BLaER1 (cell line): ENCODE measurements around the gene FOXP1.
A peak's percentile ranks its signal among the peaks of the same experiment; 100 is the strongest.

Experiments
- H3K27ac ChIP-seq: shearing (Covaris generic); formaldehyde crosslinking; 2 replicates; pipeline ENCODE4 v1.8.1; 2022
- H3K27me3 ChIP-seq: shearing (Covaris generic); formaldehyde crosslinking; 2 replicates; pipeline ENCODE4 v1.8.1; 2022
- H3K36me3 ChIP-seq: shearing (Covaris generic); formaldehyde crosslinking; 2 replicates; pipeline ENCODE4 v1.8.1; 2022
- H3K4me1 ChIP-seq: shearing (Covaris generic); formaldehyde crosslinking; 2 replicates; pipeline ENCODE4 v1.8.1; 2022
- H3K4me2 ChIP-seq: shearing (Covaris generic); formaldehyde crosslinking; 2 replicates; pipeline ENCODE4 v1.8.1; 2022
- H3K4me3 ChIP-seq: shearing (Covaris generic); formaldehyde crosslinking; 2 replicates; pipeline ENCODE4 v1.8.1; 2022
- H3K9ac ChIP-seq: shearing (Covaris generic); formaldehyde crosslinking; 2 replicates; pipeline ENCODE4 v1.8.1; 2022
- H3K9me3 ChIP-seq: shearing (Covaris generic); formaldehyde crosslinking; 2 replicates; pipeline ENCODE4 v1.8.1; 2022
- H4K20me1 ChIP-seq: shearing (Covaris generic); formaldehyde crosslinking; 2 replicates; pipeline ENCODE4 v1.8.1; 2022
- Cebpa-rat ChIP-seq: shearing (Covaris generic); IDR thresholded peaks from 2 replicates; pipeline ENCODE4 v1.8.1; 2022

FOXP1 gene

DNA sequence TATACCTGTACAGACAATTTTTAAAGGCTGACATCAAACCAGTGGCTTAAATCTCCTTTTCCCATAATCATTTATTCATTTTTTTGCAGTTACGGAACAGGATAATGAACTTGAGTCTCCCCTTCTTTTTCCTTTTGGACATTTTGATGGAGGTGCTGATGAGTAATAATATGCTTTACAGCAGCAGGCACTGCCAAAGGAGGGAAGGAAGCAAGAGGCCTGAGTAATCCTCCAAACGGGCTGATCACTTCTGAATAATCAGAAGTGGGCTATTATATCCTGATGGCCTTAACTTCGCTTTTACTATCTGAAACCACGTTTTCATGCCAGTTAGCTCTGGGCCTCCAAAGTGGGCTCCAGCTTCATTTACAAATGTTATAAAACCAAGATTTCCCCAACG, 527.2 kb downstream of the FOXP1 start:
- Histone ChIP-seq H3K9ac (no peak overlapping the region), H3K36me3 (peaks cover 4% of the 10 kb centered on the region; the same call in 1 of the 2 replicates), H3K4me2 (no peak overlapping the region), H3K9me3 (no peaks in the 10 kb centered on the region), H3K4me1 (peaks cover 29% of the 10 kb centered on the region), H3K4me3 (no peak overlapping the region), H3K27ac (no peak overlapping the region), H3K27me3 (peaks cover 22% of the 10 kb centered on the region), H4K20me1 (peaks cover 100% of the 10 kb centered on the region)
- TF ChIP-seq Cebpa-rat = no peak

DNA sequence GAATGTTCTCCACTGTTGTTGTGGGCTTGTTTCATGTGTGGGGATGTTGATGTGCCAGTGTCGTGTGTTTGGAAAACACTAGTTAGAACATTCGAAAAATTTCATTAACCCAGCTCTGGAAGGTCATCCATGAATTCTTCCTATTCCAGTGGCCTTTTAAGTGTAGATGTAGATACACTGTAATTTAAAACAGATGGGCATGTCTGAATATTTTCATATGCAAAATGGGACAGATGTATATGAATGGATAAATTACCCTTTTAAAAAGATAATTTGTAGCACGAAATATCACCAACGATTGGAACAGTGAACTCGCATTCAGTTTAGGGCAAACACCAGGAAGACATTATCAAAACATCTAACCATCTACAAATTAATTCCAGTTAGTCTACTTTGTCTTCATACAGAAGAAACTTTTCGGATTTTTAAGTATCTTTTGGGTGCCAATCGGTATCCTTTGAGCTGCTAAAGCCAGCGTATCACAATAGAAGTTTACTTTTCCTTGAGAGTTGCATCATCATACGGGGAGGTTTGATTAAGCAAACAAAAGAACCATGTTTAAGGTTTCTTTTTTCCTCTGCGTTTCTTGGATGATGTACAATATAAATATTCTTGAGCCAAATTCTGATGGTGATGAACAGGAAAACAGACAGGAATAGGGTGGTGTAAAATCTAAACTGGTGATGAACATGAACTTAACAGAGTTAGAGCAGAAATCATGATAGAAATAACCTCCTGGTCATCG, 528.1 kb downstream of the FOXP1 start:
- TF ChIP-seq Cebpa-rat = no peak
- H3K4me1 ChIP-seq = peaks cover 38% of the 10 kb centered on the region
- H3K36me3 ChIP-seq = peaks cover 4% of the 10 kb centered on the region; the same call in 1 of the 2 replicates
- H3K27ac ChIP-seq = no peak overlapping the region
- H3K4me3 ChIP-seq = no peak overlapping the region
- H3K9me3 ChIP-seq = no peaks in the 10 kb centered on the region
- no peak overlapping the region for H3K9ac ChIP-seq
- H3K27me3 ChIP-seq = peaks cover 13% of the 10 kb centered on the region; the same call in 1 of the 2 replicates
- no peak overlapping the region for H3K4me2 ChIP-seq
- H4K20me1 ChIP-seq = peaks cover 98% of the 10 kb centered on the region

DNA sequence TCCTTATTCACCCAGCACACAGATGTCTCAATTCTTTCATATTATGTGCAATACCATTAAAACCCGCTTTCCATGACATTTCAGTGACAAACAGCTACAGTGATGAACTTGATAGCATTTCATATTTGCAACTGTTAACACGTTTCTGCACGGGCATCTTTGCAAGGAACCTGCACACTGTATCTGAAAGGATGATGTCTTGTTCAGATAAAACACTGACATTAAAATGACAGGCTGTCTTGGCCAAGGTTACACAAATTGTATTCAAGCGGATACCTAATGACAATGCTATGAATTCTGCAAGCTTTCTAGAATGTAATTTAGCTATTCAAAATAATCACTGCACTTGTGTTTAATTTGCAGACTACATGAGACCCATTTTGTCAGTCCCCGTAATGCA, 529.2 kb downstream of the FOXP1 start:
- Histone ChIP-seq H3K9me3 (no peaks in the 10 kb centered on the region), H3K4me3 (no peak overlapping the region), H3K27ac (no peak overlapping the region), H4K20me1 (peaks cover 87% of the 10 kb centered on the region), H3K4me2 (no peak overlapping the region), H3K9ac (no peak overlapping the region), H3K36me3 (peaks cover 6% of the 10 kb centered on the region; the same call in 1 of the 2 replicates), H3K27me3 (peaks cover 4% of the 10 kb centered on the region; the same call in 1 of the 2 replicates), H3K4me1 (peaks cover 49% of the 10 kb centered on the region)
- TF ChIP-seq Cebpa-rat = no peak

DNA sequence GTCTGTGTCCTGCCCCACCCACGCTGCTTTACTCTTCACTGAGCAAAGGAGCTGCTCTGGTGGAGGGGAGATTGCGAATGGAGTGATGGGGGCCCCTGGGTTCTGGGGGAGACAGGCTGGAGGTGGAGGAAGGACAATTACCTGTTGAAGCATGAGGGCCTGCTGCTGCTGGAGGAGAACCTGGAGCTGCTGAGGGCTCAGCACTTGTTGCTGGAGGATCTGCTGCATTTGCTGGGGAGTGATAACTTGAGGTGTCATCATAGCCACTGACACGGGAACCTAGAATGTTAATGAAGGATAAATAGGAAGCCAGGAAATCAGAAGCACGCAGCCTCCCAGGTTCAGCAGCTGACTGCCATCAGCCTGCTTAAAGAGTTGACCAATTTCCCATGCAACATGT, 530.0 kb downstream of the FOXP1 start:
- no peaks in the 10 kb centered on the region for H3K9me3 ChIP-seq
- H3K27ac ChIP-seq = no peak overlapping the region
- H3K36me3 ChIP-seq = peaks cover 12% of the 10 kb centered on the region; the same call in 1 of the 2 replicates
- no peak overlapping the region for H3K4me3 ChIP-seq
- H3K27me3 ChIP-seq = no peaks in the 10 kb centered on the region
- H3K4me2 ChIP-seq = peak overlapping the region; percentile 75
- no peak overlapping the region for H3K9ac ChIP-seq
- TF ChIP-seq Cebpa-rat = no peak
- peaks cover 58% of the 10 kb centered on the region for H3K4me1 ChIP-seq
- H4K20me1 ChIP-seq = peaks cover 79% of the 10 kb centered on the region

DNA sequence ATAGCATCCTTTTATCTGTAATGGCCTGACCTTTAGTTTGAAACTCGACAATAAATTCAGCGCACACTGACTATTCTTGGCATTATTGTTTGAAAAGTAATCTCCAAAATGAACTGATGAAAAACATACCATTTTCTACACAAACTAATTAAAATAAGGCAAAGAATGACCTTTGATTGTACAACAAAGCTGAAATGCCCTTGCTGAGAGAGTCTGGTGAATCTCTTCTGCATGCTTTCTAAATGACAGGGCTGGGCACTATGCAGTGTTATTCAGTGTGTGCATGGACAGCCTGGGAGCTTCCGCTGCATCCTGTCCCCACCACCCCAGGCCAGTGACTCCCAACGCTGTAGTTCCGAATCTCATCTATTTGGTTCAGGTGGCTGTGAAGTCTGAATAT, 530.8 kb downstream of the FOXP1 start:
- Histone ChIP-seq H3K27ac (no peak overlapping the region), H3K27me3 (no peaks in the 10 kb centered on the region), H4K20me1 (peaks cover 71% of the 10 kb centered on the region), H3K4me1 (peaks cover 58% of the 10 kb centered on the region), H3K36me3 (peaks cover 12% of the 10 kb centered on the region; the same call in 1 of the 2 replicates), H3K4me3 (no peak overlapping the region), H3K9ac (no peak overlapping the region), H3K9me3 (no peaks in the 10 kb centered on the region), H3K4me2 (peak overlapping the region; percentile 75)
- TF ChIP-seq Cebpa-rat = no peak

DNA sequence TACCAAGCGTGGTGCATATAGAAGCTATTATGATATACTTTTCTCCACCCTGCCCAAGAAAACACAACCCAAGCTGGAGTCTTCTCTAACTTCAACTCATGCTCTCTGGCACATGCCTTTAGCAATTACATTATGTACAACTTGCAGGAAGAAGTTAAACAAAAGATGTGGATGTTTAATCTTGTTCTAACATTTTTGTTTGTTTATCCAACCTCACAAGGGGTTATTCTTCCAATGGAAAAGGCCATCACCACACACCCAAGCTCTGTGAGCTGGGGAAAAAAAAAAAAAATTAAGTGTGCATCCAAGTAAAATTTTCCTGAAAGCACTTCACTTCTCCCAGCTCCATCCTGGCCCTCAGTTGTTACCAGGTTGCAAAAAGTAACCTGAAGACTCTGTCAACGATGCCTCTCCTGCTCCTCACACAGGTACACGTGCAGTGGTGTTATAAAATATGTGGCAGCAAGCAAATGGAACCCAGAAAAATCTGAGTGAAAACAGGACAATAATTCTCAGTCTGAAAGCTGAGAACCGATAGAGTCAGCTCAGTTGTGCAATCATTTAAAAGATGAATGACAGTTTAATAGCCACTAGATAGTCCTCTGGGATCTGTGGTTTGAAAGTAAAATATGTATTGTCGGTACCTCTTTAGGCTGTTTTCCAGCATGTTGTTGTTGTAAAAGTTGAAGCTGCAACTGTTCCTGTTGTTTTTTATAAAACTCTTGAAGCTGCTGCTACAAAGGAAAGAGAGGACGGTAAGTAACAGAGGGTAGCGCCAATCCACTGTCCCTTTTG, 531.4 kb downstream of the FOXP1 start:
- Histone ChIP-seq H4K20me1 (peaks cover 65% of the 10 kb centered on the region), H3K9ac (no peak overlapping the region), H3K4me2 (peak overlapping the region; percentile 75), H3K27ac (no peak overlapping the region), H3K9me3 (no peaks in the 10 kb centered on the region), H3K36me3 (peaks cover 13% of the 10 kb centered on the region), H3K27me3 (no peaks in the 10 kb centered on the region), H3K4me3 (no peak overlapping the region), H3K4me1 (peaks cover 58% of the 10 kb centered on the region)
- TF ChIP-seq Cebpa-rat = peak; percentile 93

DNA sequence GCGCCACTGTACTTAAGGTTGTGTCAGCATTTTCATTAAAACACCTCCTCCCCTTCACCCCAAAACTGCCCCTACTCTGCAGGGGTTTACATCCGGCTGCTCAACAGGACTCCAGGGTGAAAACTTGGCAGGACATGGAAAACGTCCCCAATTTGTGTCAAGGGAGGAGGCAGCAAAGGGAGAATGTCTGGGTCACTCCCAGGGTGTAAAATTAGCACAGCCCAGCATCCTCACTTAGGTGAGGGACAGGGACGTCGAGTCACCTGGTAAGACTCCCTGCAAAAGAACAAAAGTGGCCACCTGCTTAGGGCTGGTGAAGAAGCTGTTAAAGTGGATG, 532.3 kb downstream of the FOXP1 start:
- Histone ChIP-seq H3K4me1 (peaks cover 58% of the 10 kb centered on the region), H3K27me3 (no peaks in the 10 kb centered on the region), H3K27ac (no peak overlapping the region), H3K9ac (no peak overlapping the region), H4K20me1 (peaks cover 56% of the 10 kb centered on the region), H3K9me3 (no peaks in the 10 kb centered on the region), H3K36me3 (peaks cover 20% of the 10 kb centered on the region), H3K4me2 (peak overlapping the region; percentile 75), H3K4me3 (no peak overlapping the region)
- no peak for TF ChIP-seq Cebpa-rat

DNA sequence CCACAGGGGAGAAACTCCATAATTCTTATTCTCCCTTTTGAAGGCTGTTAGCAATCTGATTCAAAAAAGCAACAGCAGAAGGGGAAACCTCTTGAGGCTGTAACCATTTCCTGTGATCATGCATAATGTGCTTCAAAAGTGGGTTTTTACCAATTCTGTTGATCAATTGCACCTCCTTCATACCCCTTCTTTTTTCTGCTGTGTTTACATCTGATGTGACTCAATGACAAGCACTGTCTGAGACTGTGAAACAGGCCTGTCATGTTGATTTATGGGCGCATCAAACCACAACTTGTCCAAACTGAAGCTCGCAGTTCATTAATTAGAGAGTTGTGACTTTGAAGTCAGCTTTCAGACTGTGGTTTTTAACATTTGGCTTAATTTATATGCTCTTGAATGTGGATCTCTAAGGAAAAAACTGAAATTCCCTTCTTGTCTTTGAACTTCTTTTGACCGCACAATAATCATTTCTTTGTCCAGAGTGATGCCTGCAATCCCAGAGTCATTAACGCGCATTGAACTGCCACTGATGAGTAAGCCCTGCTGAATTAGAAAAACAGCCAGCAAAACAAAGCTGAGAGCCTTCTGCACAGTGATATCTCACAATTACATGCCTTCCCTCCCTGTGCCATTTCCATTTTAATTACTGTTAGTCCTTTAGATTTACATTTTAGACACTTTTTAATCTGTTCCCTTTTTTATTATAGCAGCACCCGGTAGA, 532.8 kb downstream of the FOXP1 start:
- Histone ChIP-seq H3K9me3 (no peaks in the 10 kb centered on the region), H3K27me3 (no peaks in the 10 kb centered on the region), H3K4me1 (peaks cover 63% of the 10 kb centered on the region), H3K36me3 (peaks cover 25% of the 10 kb centered on the region), H3K27ac (no peak overlapping the region), H3K4me3 (no peak overlapping the region), H4K20me1 (peaks cover 51% of the 10 kb centered on the region), H3K9ac (no peak overlapping the region), H3K4me2 (peak overlapping the region; percentile 75)
- TF ChIP-seq Cebpa-rat = no peak

DNA sequence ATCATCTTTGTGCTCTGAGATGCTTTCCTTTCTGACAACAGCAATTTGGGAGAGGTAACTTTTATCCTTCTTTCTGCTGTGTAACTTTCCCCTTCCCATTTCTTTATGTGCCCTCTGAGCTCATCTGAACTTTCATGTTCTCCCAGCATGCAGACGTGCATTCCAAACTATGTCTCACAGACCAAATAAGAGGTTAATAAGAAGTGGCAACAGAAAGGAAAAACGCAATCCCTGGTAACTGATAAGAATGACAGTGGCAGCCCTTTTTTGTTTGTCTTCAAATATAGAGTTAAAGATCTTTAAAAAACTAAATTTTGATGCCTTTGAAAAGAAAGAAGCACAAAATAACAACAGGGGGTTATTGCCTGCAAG, 533.4 kb downstream of the FOXP1 start:
- Histone ChIP-seq H4K20me1 (peaks cover 46% of the 10 kb centered on the region), H3K4me2 (peak overlapping the region; percentile 75), H3K4me3 (no peak overlapping the region), H3K9ac (no peak overlapping the region), H3K9me3 (no peaks in the 10 kb centered on the region), H3K27ac (no peak overlapping the region), H3K27me3 (no peaks in the 10 kb centered on the region), H3K4me1 (peaks cover 68% of the 10 kb centered on the region), H3K36me3 (peaks cover 30% of the 10 kb centered on the region)
- TF ChIP-seq Cebpa-rat = no peak
